ENCODE data around the gene ACACB.

The ACACB gene

GRCh38 chr12:109173443-109174240 is 57.3 kb downstream of the ACACB start:
- no peak for DNase-seq (ENCODE audit: low read depth, low spot score)

GRCh38 chr12:109174468-109174867 is 58.1 kb downstream of the ACACB start:
- DNase-seq (ENCODE audit: low read depth, low spot score) = no peak

GRCh38 chr12:109178532-109178931 is 62.1 kb downstream of the ACACB start:
- DNase-seq (ENCODE audit: low read depth, low spot score) = peak; percentile 25

- DNase-seq (ENCODE audit: low read depth, low spot score) = no peak
Measured at GRCh38 chr12:109179927-109180326, 63.5 kb downstream of the ACACB start.

- no peak for DNase-seq (ENCODE audit: low read depth, low spot score)
Measured at GRCh38 chr12:109182041-109182839, 65.9 kb downstream of the ACACB start.

GRCh38 chr12:109185441-109185840 is 69.1 kb downstream of the ACACB start:
- no peak for DNase-seq (ENCODE audit: low read depth, low spot score)

GRCh38 chr12:109186993-109187653 is 70.7 kb downstream of the ACACB start:
- no peak for DNase-seq (ENCODE audit: low read depth, low spot score)

- no peak for DNase-seq (ENCODE audit: low read depth, low spot score)
Measured at GRCh38 chr12:109188108-109188712, 71.8 kb downstream of the ACACB start.

- no peak for DNase-seq (ENCODE audit: low read depth, low spot score)
Measured at GRCh38 chr12:109189291-109189690, 72.9 kb downstream of the ACACB start.

- DNase-seq (ENCODE audit: low read depth, low spot score) = no peak
Measured at GRCh38 chr12:109191621-109192250, 75.3 kb downstream of the ACACB start.

GRCh38 chr12:109192358-109192757 is 76.0 kb downstream of the ACACB start:
- no peak for DNase-seq (ENCODE audit: low read depth, low spot score)

GRCh38 chr12:109193896-109194295 is 77.5 kb downstream of the ACACB start:
- DNase-seq (ENCODE audit: low read depth, low spot score) = no peak

GRCh38 chr12:109196332-109196731 is 79.9 kb downstream of the ACACB start:
- DNase-seq (ENCODE audit: low read depth, low spot score) = no peak

- no peak for DNase-seq (ENCODE audit: low read depth, low spot score)
Measured at GRCh38 chr12:109197327-109197726, 80.9 kb downstream of the ACACB start.

- no peak for DNase-seq (ENCODE audit: low read depth, low spot score)
Measured at GRCh38 chr12:109199324-109199723, 82.9 kb downstream of the ACACB start.

- DNase-seq (ENCODE audit: low read depth, low spot score) = no peak
Measured at GRCh38 chr12:109200825-109201495, 84.6 kb downstream of the ACACB start.

- DNase-seq (ENCODE audit: low read depth, low spot score) = no peak
Measured at GRCh38 chr12:109201496-109201885, 85.1 kb downstream of the ACACB start.

GRCh38 chr12:109202770-109203169 is 86.4 kb downstream of the ACACB start:
- DNase-seq (ENCODE audit: low read depth, low spot score) = no peak

- no peak for DNase-seq (ENCODE audit: low read depth, low spot score)
Measured at GRCh38 chr12:109203480-109203879, 87.1 kb downstream of the ACACB start.

- no peak for DNase-seq (ENCODE audit: low read depth, low spot score)
Measured at GRCh38 chr12:109209082-109209481, 92.7 kb downstream of the ACACB start.
